Endothelial cell (in vitro differentiated cells): Measurements from ENCODE around the gene PRPF8. TPM values are rescaled to one million over a fixed set of nuclear protein-coding genes. Genes with fewer than 3 reads are reported as not detected.
A peak's percentile ranks its signal among the peaks of the same experiment; 100 is the strongest.

ENCODE experiments used
- DNase-seq: peaks from one replicate; pipeline ENCODE4 v3.0.0; 2021; ENCODE audit warnings: low spot score
- H3K27ac Mint-ChIP-seq: one replicate; pipeline ENCODE4 v1.8.0; 2021; ENCODE audit warnings: mixed read lengths, inconsistent platforms; ENCODE audit not compliant: unreplicated experiment
- H3K27me3 Mint-ChIP-seq: one replicate; pipeline ENCODE4 v1.8.0; 2021; ENCODE audit warnings: mild to moderate bottlenecking, moderate library complexity, mixed read lengths, inconsistent platforms; ENCODE audit not compliant: unreplicated experiment
- H3K36me3 Mint-ChIP-seq: one replicate; pipeline ENCODE4 v1.8.0; 2021; ENCODE audit warnings: mild to moderate bottlenecking, low read depth, mixed read lengths, inconsistent platforms; ENCODE audit not compliant: unreplicated experiment
- H3K4me1 Mint-ChIP-seq: one replicate; pipeline ENCODE4 v1.8.0; 2021; ENCODE audit warnings: mild to moderate bottlenecking, mixed read lengths, inconsistent platforms; ENCODE audit not compliant: unreplicated experiment
- H3K4me3 Mint-ChIP-seq: one replicate; pipeline ENCODE4 v1.8.0; 2021; ENCODE audit warnings: mild to moderate bottlenecking, mixed read lengths, inconsistent platforms; ENCODE audit not compliant: unreplicated experiment
- H3K9me3 Mint-ChIP-seq: one replicate; pipeline ENCODE4 v1.8.0; 2021; ENCODE audit warnings: mixed read lengths, inconsistent platforms; ENCODE audit not compliant: unreplicated experiment
- CTCF ChIP-seq: fragments of 200-600 bp; sonication (generic); IDR thresholded peaks from one replicate; pipeline ENCODE4 v1.5.0; 2021; ENCODE audit warnings: antibody characterized with exemption; ENCODE audit not compliant: unreplicated experiment
- total RNA-seq: library from RNA; stranded (reverse); fragmentation: NEBNext Ultra II Directional; extraction: Animal tissue kit (Norgen Biotek cat#: 25700); gene quantifications from one replicate; pipeline ENCODE4 v1.2.1, GENCODE V29; 2021; ENCODE audit not compliant: unreplicated experiment

PRPF8 gene
- total RNA-seq, 1 donor from 2014 or later = 295 TPM

- DNase-seq = no peak
- no peak for TF ChIP-seq CTCF
- peaks cover 12% of the 10 kb centered on the region for H3K4me1 Mint-ChIP-seq
- peaks cover 8% of the 10 kb centered on the region for H3K27me3 Mint-ChIP-seq
- peaks cover 36% of the 10 kb centered on the region for H3K36me3 Mint-ChIP-seq
- H3K27ac Mint-ChIP-seq = no peak overlapping the region
- H3K9me3 Mint-ChIP-seq = no peaks in the 10 kb centered on the region
- no peak overlapping the region for H3K4me3 Mint-ChIP-seq
Measured at GRCh38 chr17:1651559-1651844, 33.2 kb downstream of the PRPF8 start.

GRCh38 chr17:1650731-1651558 is 33.7 kb downstream of the PRPF8 start:
- peaks cover 8% of the 10 kb centered on the region for H3K27me3 Mint-ChIP-seq
- peaks cover 30% of the 10 kb centered on the region for H3K36me3 Mint-ChIP-seq
- H3K4me1 Mint-ChIP-seq = peaks cover 17% of the 10 kb centered on the region
- no peak for DNase-seq
- H3K9me3 Mint-ChIP-seq = no peaks in the 10 kb centered on the region
- no peak overlapping the region for H3K27ac Mint-ChIP-seq
- TF ChIP-seq CTCF = no peak
- no peak overlapping the region for H3K4me3 Mint-ChIP-seq

GRCh38 chr17:1649844-1650501 is 34.7 kb downstream of the PRPF8 start, which contains the start of gene RILP:
Gene RILP (minus strand): TSS chr17:1649866. CDS start chr17:1649804, 62 bp downstream.
- Mint-ChIP-seq H3K9me3 (no peaks in the 10 kb centered on the region), H3K4me1 (peaks cover 25% of the 10 kb centered on the region), H3K27me3 (peaks cover 12% of the 10 kb centered on the region), H3K4me3 (peak within 1 kb of the TSS; percentile 56), H3K36me3 (peaks cover 25% of the 10 kb centered on the region), H3K27ac (no peak within 1 kb of the TSS)
- no peak for DNase-seq
- no peak for TF ChIP-seq CTCF

GRCh38 chr17:1648963-1649843 is 35.5 kb downstream of the PRPF8 start:
- no peak overlapping the region for H3K27ac Mint-ChIP-seq
- no peaks in the 10 kb centered on the region for H3K9me3 Mint-ChIP-seq
- TF ChIP-seq CTCF = peak; percentile 87
- peaks cover 17% of the 10 kb centered on the region for H3K27me3 Mint-ChIP-seq
- H3K4me3 Mint-ChIP-seq = no peak overlapping the region
- peak; percentile 99 for DNase-seq
- peaks cover 31% of the 10 kb centered on the region for H3K4me1 Mint-ChIP-seq
- peaks cover 25% of the 10 kb centered on the region for H3K36me3 Mint-ChIP-seq
